IMR-90 (cell line): Measurements from ENCODE around the gene ZDHHC14. TPM values are rescaled to one million over a fixed set of nuclear protein-coding genes. Genes with fewer than 3 reads are reported as not detected.

Source experiments
- ATAC-seq: fragments of 200-7000 bp; cut with Tn5 transposase; 2 replicates; pipeline ENCODE4 v1.9.1; 2020; ENCODE audit warnings: low read depth, mild to moderate bottlenecking, moderate library complexity
- BruUV-seq: library from RNA; stranded (reverse); fragments of 400-500 nt; replicated peaks from 2 replicates; lab custom pipeline; 2021; lab: Mats Ljungman, UMichigan
- CTCF ChIA-PET: fragments of 300-600 bp; formaldehyde crosslinking; extraction: SDS; loops from one replicate; lab custom pipeline; 2021; ENCODE audit warnings: antibody characterized with exemption; lab: Yijun Ruan, JAX
- POLR2A ChIA-PET: fragments of 300-600 bp; sonication (Branson Sonifier 250); formaldehyde crosslinking; loops from one replicate; lab custom pipeline; 2022; ENCODE audit warnings: antibody characterized with exemption; ENCODE audit not compliant: unreplicated experiment; lab: Charles Lee
- DNase-seq: peaks from one replicate; pipeline ENCODE4 v3.0.0; 2013
- H2AFZ ChIP-seq: replicated peaks from 2 replicates; pipeline ENCODE3; 2013; ENCODE audit warnings: low read length, mild to moderate bottlenecking; ENCODE audit not compliant: poor library complexity
- H2AK5ac ChIP-seq: 2 replicates; pipeline ENCODE4 v1.6.1; 2013; ENCODE audit warnings: low read depth, low read length, inconsistent platforms
- H2AK9ac ChIP-seq: replicated peaks from 2 replicates; pipeline ENCODE3; 2013; ENCODE audit warnings: mild to moderate bottlenecking, low read depth, low read length, moderate library complexity; ENCODE audit not compliant: poor library complexity
- H2BK120ac ChIP-seq: 2 replicates; pipeline ENCODE4 v1.6.1; 2013; ENCODE audit warnings: low read depth, low read length, inconsistent platforms
- H2BK15ac ChIP-seq: 3 replicates; pipeline ENCODE4 v1.6.1; 2013; ENCODE audit warnings: low read depth, low read length, inconsistent platforms
- H2BK20ac ChIP-seq: 2 replicates; pipeline ENCODE4 v1.6.1; 2013; ENCODE audit warnings: low read depth, mild to moderate bottlenecking, inconsistent platforms, low read length, moderate library complexity
- H2BK5ac ChIP-seq: 2 replicates; pipeline ENCODE4 v1.6.1; 2013; ENCODE audit warnings: mild to moderate bottlenecking, low read depth, low read length, inconsistent platforms; ENCODE audit not compliant: poor library complexity, severe bottlenecking
- H3K14ac ChIP-seq: replicated peaks from 2 replicates; pipeline ENCODE4 v1.6.1; 2013; ENCODE audit warnings: low read depth, low read length, inconsistent platforms
- H3K18ac ChIP-seq: 2 replicates; pipeline ENCODE4 v1.6.1; 2013; ENCODE audit warnings: low read depth, low read length, control low read depth
- H3K23ac ChIP-seq: 2 replicates; pipeline ENCODE4 v1.6.1; 2013; ENCODE audit warnings: low read depth, low read length, inconsistent platforms
- H3K27ac ChIP-seq: 2 replicates; pipeline ENCODE4 v1.5.1; 2013; ENCODE audit warnings: mild to moderate bottlenecking, control low read depth, low read length; ENCODE audit not compliant: insufficient read depth
- H3K27me3 ChIP-seq: 2 replicates; pipeline ENCODE4 v1.6.1; 2013; ENCODE audit warnings: low read length; ENCODE audit not compliant: control insufficient read depth, insufficient read depth
- H3K36me3 ChIP-seq: 2 replicates; pipeline ENCODE4 v1.6.1; 2013; ENCODE audit warnings: low read length, mixed read lengths; ENCODE audit not compliant: control insufficient read depth, insufficient read depth
- H3K4ac ChIP-seq: 2 replicates; pipeline ENCODE4 v1.6.1; 2013; ENCODE audit warnings: low read depth, low read length, inconsistent platforms
- H3K4me1 ChIP-seq: 2 replicates; pipeline ENCODE4 v1.6.1; 2013; ENCODE audit warnings: low read length, mixed read lengths; ENCODE audit not compliant: control insufficient read depth, insufficient read depth
- H3K4me2 ChIP-seq: 2 replicates; pipeline ENCODE4 v1.6.1; 2013; ENCODE audit warnings: low read depth, mild to moderate bottlenecking, control low read depth, low read length, moderate library complexity
- H3K4me3 ChIP-seq: 2 replicates; pipeline ENCODE4 v1.5.1; 2013; ENCODE audit warnings: low read depth, mild to moderate bottlenecking, control low read depth, low read length, moderate library complexity; ENCODE audit not compliant: insufficient read depth
- H3K56ac ChIP-seq: 2 replicates; pipeline ENCODE4 v1.6.1; 2013; ENCODE audit warnings: low read length, inconsistent platforms; ENCODE audit not compliant: insufficient read depth; ENCODE audit errors: extremely low read depth
- H3K79me1 ChIP-seq, 2 experiments: 2 replicates each; pipeline ENCODE4 v1.6.1; 2013; ENCODE audit warnings: low read length in 2 of 2, inconsistent platforms in 1 of 2, low read depth in 1 of 2
- H3K9ac ChIP-seq: 2 replicates; pipeline ENCODE4 v1.6.1; 2013; ENCODE audit warnings: low read depth, low read length, control low read depth
- H3K9me1 ChIP-seq: 2 replicates; pipeline ENCODE4 v1.6.1; 2013; ENCODE audit warnings: low read length, inconsistent platforms; ENCODE audit not compliant: insufficient read depth
- H3K9me3 ChIP-seq: 2 replicates; pipeline ENCODE4 v1.6.1; 2013; ENCODE audit warnings: low read length; ENCODE audit not compliant: control insufficient read depth, insufficient read depth
- H4K20me1 ChIP-seq: 2 replicates; pipeline ENCODE4 v1.6.1; 2013; ENCODE audit warnings: low read length, inconsistent platforms; ENCODE audit not compliant: insufficient read depth
- H4K5ac ChIP-seq: 2 replicates; pipeline ENCODE4 v1.6.1; 2013; ENCODE audit warnings: mild to moderate bottlenecking, low read depth, low read length, control low read depth
- H4K8ac ChIP-seq, 2 experiments: 2 replicates each; pipeline ENCODE4 v1.6.1; 2013; ENCODE audit warnings: low read depth in 2 of 2, low read length in 2 of 2, control low read depth in 1 of 2, inconsistent platforms in 1 of 2
- H4K91ac ChIP-seq: 2 replicates; pipeline ENCODE4 v1.6.1; 2013; ENCODE audit warnings: low read depth, low read length, inconsistent platforms; ENCODE audit not compliant: insufficient read depth
- WGBS, 2 experiments: methylation state at CpG; one replicate each; pipeline versions ENCODE4 v1.1.5 to v1.1.7; 2013; ENCODE audit warnings: missing lambda C conversion rate in 2 of 2; ENCODE audit not compliant: insufficient read length in 1 of 2; ENCODE audit errors: extremely low coverage in 2 of 2; 5-methylcytosine and 5-hydroxymethylcytosine counted together
- dilution Hi-C: fragments of 300-500 bp; cut with HindIII; formaldehyde crosslinking; loops from one replicate; pipeline ENCODE4 v1.14.3; 2018; ENCODE audit warnings: low sequenced_read_pairs; ENCODE audit not compliant: unreplicated experiment
- in situ Hi-C: fragments of 300-500 bp; cut with MboI; formaldehyde crosslinking; loops from 3 replicates; pipeline ENCODE4 v1.14.3; 2019; ENCODE audit warnings: low sequenced_read_pairs, inconsistent platforms, mixed read lengths
- intact Hi-C: fragments of 100-400 bp; cut with micrococcal nuclease; formaldehyde crosslinking; loops from 2 replicates; pipeline ENCODE4 v1.10.0; 2022
- polyA plus RNA-seq, 3 experiments: library from polyadenylated mRNA; depleted of rRNA; stranded (reverse); fragments of >200 nt; gene quantifications; 2 replicates each; pipeline ENCODE4 v1.2.3, GENCODE V29; 2012; ENCODE audit warnings: low replicate concordance in 1 of 3
- total RNA-seq: library from RNA; depleted of rRNA; stranded (reverse); fragments of >200 nt; gene quantifications from 2 replicates; pipeline ENCODE4 v1.2.3, GENCODE V29; 2012
- TF ChIP-seq, protein P1 (sequence below): fragments of 150-350 bp; IDR thresholded peaks from 2 replicates; pipeline ENCODE4 v1.6.1; 2017; ENCODE audit warnings: mild to moderate bottlenecking, antibody characterized with exemption, low read length, low read depth

Gene ZDHHC14
- total and polyA plus RNA-seq, 2 of the 4 experiments (the other 2 are of a cell fraction), result 0.90 to 2.0 TPM

DNA sequence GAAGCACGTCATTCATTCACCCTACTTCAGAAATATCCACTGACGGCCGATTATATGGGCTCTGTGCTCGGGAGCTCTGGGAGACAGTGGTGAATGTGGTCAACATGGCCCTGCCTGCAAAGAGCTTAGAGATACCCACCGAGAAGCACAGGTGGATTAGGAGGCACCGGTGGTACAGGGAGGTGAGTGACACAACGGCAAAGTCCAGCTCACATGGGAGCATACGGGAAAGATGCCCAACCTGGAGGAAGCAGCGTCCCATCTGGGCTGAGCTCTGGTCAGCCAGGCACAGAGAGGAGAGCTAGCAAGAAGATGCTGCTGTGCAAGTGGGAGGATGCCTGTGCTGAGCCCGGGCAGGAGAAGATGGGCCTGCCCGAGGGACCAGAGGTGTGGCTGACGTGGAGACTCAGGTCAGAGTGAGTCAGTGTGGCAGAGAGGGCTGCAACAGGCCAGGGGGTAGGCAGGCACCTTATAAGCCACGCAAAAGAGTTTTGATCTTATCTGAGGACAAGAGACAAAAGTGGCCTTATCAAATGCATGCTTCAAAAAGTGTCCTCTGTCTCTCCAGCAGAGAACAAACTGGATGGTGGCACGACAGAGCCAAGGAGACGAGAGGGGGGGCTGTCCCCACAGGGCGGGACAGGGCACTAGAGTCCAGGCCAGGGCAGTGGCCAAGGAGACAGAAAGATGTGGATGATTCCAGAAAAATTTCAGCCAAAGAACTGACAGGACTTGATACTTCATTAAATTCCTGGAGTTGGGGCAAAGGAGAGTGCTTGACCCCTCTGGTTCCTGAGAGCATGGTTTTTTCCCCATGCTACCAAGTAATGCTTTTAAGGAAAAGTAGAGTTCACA, 227.5 kb downstream of the ZDHHC14 start:
- 73% methylated on average over 6 of the region's 16 CpGs; no CpG with 5 or more reads in 1 of the 2 experiments for WGBS, 2 experiments
- Histone ChIP-seq H3K27ac (no peak overlapping the region), H3K14ac (no peak overlapping the region), H3K18ac (no peak overlapping the region), H2BK15ac (no peak overlapping the region), H4K8ac (no peak overlapping the region), H3K9me1 (peaks cover 6% of the 10 kb centered on the region; the same call in 1 of the 2 replicates), H2AFZ (no peak overlapping the region), H3K4me2 (no peak overlapping the region), H3K9me3 (no peaks in the 10 kb centered on the region), H3K9ac (no peak overlapping the region), H3K4me1 (peaks cover 8% of the 10 kb centered on the region), H2AK9ac (no peak overlapping the region), H3K79me1 (no peaks in the 10 kb centered on the region), H2BK20ac (no peak overlapping the region), H4K20me1 (no peaks in the 10 kb centered on the region), H3K4me3 (no peak overlapping the region), H2BK120ac (no peak overlapping the region), H3K23ac (no peak overlapping the region), H3K4ac (no peak overlapping the region), H3K56ac (no peak overlapping the region), H4K91ac (no peak overlapping the region), H3K27me3 (no peaks in the 10 kb centered on the region), H4K5ac (no peak overlapping the region), H2AK5ac (no peak overlapping the region), H2BK5ac (no peak overlapping the region), H3K36me3 (no peaks in the 10 kb centered on the region)
- no TSS peak for BruUV-seq
- TF ChIP-seq, protein P1, sequence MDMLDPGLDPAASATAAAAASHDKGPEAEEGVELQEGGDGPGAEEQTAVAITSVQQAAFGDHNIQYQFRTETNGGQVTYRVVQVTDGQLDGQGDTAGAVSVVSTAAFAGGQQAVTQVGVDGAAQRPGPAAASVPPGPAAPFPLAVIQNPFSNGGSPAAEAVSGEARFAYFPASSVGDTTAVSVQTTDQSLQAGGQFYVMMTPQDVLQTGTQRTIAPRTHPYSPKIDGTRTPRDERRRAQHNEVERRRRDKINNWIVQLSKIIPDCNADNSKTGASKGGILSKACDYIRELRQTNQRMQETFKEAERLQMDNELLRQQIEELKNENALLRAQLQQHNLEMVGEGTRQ, result no peak
- dilution Hi-C loops, result no loop called here
- no peak for ATAC-seq
- no peak for DNase-seq
- intact Hi-C loops, result no loop called here
- in situ Hi-C loops, result no loop called here
- POLR2A ChIA-PET, result no interaction called here
- CTCF ChIA-PET, result no interaction called here
